Nephron (organoid): Measurements from ENCODE around the gene ZFP69.
"Not testable (repeated sequence)": the region's sequence is repeated elsewhere in the genome, so short reads cannot be mapped to it uniquely, and the experiment has no call there.

Experiments used
- H3K27ac Mint-ChIP-seq, 3 experiments: 2 replicates each; pipeline ENCODE4 v1.8.0; 2020; ENCODE audit warnings: mixed read lengths in 3 of 3, mild to moderate bottlenecking in 2 of 3, moderate library complexity in 1 of 3
- H3K27me3 Mint-ChIP-seq: 2 replicates; pipeline ENCODE4 v1.8.0; 2021; ENCODE audit warnings: low read depth, mild to moderate bottlenecking, moderate library complexity, mixed read lengths
- H3K36me3 Mint-ChIP-seq: 2 replicates; pipeline ENCODE4 v1.8.0; 2020; ENCODE audit warnings: low read depth, mixed read lengths
- H3K4me1 Mint-ChIP-seq: 2 replicates; pipeline ENCODE4 v1.8.0; 2020; ENCODE audit warnings: mixed read lengths
- H3K4me3 Mint-ChIP-seq, 3 experiments: 2 replicates each; pipeline ENCODE4 v1.8.0; 2020; ENCODE audit warnings: mild to moderate bottlenecking in 3 of 3, mixed read lengths in 3 of 3, moderate library complexity in 2 of 3
- H3K9me3 Mint-ChIP-seq: 2 replicates; pipeline ENCODE4 v1.8.0; 2020; ENCODE audit warnings: mixed read lengths
- CTCF ChIP-seq, 3 experiments: fragments of 200-600 bp; sonication (generic); IDR thresholded peaks; one replicate each; pipeline ENCODE4 v1.5.0; 2021; ENCODE audit warnings: antibody characterized with exemption in 3 of 3; ENCODE audit not compliant: unreplicated experiment in 3 of 3

Gene ZFP69

DNA sequence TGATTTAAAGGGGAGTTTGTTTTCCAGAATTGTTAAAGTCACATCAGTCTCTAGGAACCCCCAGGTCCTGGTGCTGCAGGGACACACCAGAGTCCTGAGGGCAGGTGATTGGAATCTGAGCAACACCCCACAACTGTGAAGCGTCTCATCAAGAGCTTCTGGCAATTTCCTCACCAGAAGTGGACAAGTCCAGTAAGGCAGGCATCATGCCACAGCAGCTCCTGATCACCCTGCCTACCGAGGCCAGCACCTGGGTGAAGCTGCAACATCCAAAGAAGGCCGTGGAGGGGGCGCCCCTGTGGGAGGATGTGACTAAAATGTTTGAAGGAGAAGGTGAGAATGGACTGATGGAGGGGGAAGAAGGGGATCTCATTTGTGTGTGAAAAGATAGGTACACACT lies 2.1 kb downstream of the ZFP69 start:
- peaks cover 47% of the 10 kb centered on the region for H3K9me3 Mint-ChIP-seq
- peaks cover 59% of the 10 kb centered on the region for H3K36me3 Mint-ChIP-seq
- H3K27me3 Mint-ChIP-seq, result no peaks in the 10 kb centered on the region
- H3K4me1 Mint-ChIP-seq, result peaks cover 18% of the 10 kb centered on the region
- no peak overlapping the region for H3K27ac Mint-ChIP-seq
- no peak for TF ChIP-seq CTCF (IDR thresholded peaks at IDR 0.05; ENCODE audit: unreplicated experiment in 3 of 3)
- H3K4me3 Mint-ChIP-seq, result peak overlapping the region; percentile 66 to 89 (median 70)

GRCh38 chr1:40495315-40495903 lies 18.3 kb downstream of the ZFP69 start:
- no peak for TF ChIP-seq CTCF (IDR thresholded peaks at IDR 0.05; ENCODE audit: unreplicated experiment in 3 of 3)
- Mint-ChIP-seq H3K27ac (no peak overlapping the region), H3K36me3 (peaks cover 91% of the 10 kb centered on the region), H3K27me3 (no peaks in the 10 kb centered on the region), H3K4me3 (no peak overlapping the region), H3K9me3 (peaks cover 69% of the 10 kb centered on the region), H3K4me1 (no peaks in the 10 kb centered on the region)

- H3K4me3 Mint-ChIP-seq, result not testable (repeated sequence)
- peaks cover 70% of the 10 kb centered on the region for H3K9me3 Mint-ChIP-seq
- peaks cover 82% of the 10 kb centered on the region for H3K36me3 Mint-ChIP-seq
Observed at GRCh38 chr1:40502651-40503050, 25.6 kb downstream of the ZFP69 start.

GRCh38 chr1:40507973-40508372 lies 30.9 kb downstream of the ZFP69 start:
- Mint-ChIP-seq H3K27me3 (no peaks in the 10 kb centered on the region), H3K9me3 (peaks cover 61% of the 10 kb centered on the region), H3K27ac (peak overlapping the region; percentile 9 to 80 (median 73)), H3K4me3 (peak overlapping the region; percentile 84 to 90 (median 89)), H3K36me3 (peaks cover 83% of the 10 kb centered on the region), H3K4me1 (peaks cover 8% of the 10 kb centered on the region)
- TF ChIP-seq CTCF (IDR thresholded peaks at IDR 0.05; ENCODE audit: unreplicated experiment in 3 of 3), result no peak

More at GRCh38 chr1:40502651-40503050, 25.6 kb downstream of the ZFP69 start:
- H3K4me1 Mint-ChIP-seq, H3K27me3 Mint-ChIP-seq, H3K27ac Mint-ChIP-seq: not testable (repeated sequence)

DNA sequence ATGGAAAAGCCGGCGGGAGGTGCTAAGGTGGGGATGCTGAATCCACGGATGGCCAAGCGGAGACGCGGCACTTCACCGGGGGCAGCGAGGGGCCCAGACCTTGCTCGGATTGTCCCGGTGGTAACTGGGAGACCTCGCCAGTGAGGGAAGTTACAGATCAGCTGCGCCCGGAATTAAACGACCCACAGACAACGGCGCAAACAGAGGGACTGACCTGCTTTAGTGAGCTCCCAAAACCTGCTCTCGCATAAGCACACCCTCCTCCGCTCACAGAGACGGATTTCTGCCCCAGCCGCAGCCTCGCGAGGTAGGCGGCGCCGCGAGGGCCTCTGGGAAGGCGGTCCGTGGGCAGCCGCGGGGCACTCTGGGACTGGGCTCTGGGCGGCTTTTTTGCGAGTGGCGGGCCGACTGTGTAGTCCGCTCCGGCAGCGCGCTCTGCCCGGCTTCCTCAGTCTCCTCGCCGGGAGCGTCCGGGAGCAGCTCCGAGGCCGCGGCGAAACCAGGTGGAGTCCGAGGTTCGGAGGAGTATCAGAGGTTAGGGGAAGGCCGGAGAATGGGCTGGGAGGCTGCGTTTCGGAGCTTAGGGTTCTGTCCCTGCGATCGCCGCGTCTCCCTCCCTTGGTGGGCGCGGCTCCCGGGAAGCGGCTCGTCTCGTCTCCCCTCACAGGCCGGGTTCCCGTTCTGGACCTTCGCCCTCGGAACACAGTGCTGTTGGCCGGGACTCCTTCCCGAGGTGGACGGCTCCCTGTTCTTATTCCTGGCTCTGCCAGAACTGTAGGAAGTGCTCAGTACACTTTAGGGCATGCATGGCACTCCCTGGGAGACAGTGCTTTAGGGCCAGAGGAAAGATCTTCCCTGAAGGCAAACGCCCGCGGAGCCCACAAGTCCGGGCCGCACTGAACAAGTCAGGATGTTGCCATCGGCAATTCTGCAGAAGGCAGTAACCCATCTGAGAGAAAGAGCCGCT lies 31.6 kb downstream of the ZFP69 start, which contains the start of gene EXO5:
Gene EXO5 (plus strand): TSS at position 393 of the 967 bp plus-strand sequence. CDS start 5,778 bp downstream, outside the sequence.
- Mint-ChIP-seq H3K27me3 (no peaks in the 10 kb centered on the region), H3K4me1 (peaks cover 8% of the 10 kb centered on the region), H3K9me3 (peaks cover 56% of the 10 kb centered on the region), H3K4me3 (peak within 1 kb of the TSS; percentile 84 to 90 (median 89)), H3K36me3 (peaks cover 80% of the 10 kb centered on the region), H3K27ac (peak within 1 kb of the TSS; percentile 9 to 80 (median 73))
- TF ChIP-seq CTCF (IDR thresholded peaks at IDR 0.05; ENCODE audit: unreplicated experiment in 3 of 3), result no peak

DNA sequence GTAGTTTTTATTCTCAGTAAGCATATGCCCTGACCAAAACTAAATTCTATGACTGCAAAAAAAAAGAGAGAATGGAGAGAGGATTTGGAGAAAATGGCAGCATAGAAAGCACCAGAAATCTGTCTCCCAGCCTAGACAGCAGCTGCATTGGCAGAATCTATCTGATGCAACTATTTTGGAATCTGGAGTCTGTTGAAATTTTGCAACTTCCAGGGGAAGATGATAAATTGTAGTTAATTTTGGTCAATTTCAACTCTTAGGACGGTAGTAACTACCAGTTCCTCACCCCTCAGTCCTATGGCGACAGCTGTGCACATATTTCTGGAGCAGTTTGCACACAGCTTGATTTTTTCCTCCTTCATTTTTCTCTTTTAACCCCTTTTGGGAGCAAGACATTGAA lies 42.4 kb downstream of the ZFP69 start:
- Mint-ChIP-seq H3K27ac (no peak overlapping the region), H3K4me1 (no peaks in the 10 kb centered on the region), H3K36me3 (peaks cover 66% of the 10 kb centered on the region), H3K9me3 (peaks cover 73% of the 10 kb centered on the region), H3K4me3 (no peak overlapping the region), H3K27me3 (no peaks in the 10 kb centered on the region)
- no peak for TF ChIP-seq CTCF (IDR thresholded peaks at IDR 0.05; ENCODE audit: unreplicated experiment in 3 of 3)
